GM18520 (cell line): ENCODE measurements around the gene SP2.
"Not testable (repeated sequence)": the region's sequence is repeated elsewhere in the genome, so short reads cannot be mapped to it uniquely, and the experiment has no call there.

Source experiments
- ATAC-seq: cut with Tn5 transposase; IDR thresholded peaks from one replicate; pipeline ENCODE4 v1.9.1; 2021; ENCODE audit not compliant: unreplicated experiment

SP2 gene

GRCh38 chr17:47918006-47918405 lies 22.0 kb downstream of the SP2 start:
- ATAC-seq: no peak

- ATAC-seq: no peak
Observed at GRCh38 chr17:47918991-47919390, 23.0 kb downstream of the SP2 start.

- not testable (repeated sequence) for ATAC-seq
Observed at GRCh38 chr17:47919889-47920288, 23.9 kb downstream of the SP2 start.

DNA sequence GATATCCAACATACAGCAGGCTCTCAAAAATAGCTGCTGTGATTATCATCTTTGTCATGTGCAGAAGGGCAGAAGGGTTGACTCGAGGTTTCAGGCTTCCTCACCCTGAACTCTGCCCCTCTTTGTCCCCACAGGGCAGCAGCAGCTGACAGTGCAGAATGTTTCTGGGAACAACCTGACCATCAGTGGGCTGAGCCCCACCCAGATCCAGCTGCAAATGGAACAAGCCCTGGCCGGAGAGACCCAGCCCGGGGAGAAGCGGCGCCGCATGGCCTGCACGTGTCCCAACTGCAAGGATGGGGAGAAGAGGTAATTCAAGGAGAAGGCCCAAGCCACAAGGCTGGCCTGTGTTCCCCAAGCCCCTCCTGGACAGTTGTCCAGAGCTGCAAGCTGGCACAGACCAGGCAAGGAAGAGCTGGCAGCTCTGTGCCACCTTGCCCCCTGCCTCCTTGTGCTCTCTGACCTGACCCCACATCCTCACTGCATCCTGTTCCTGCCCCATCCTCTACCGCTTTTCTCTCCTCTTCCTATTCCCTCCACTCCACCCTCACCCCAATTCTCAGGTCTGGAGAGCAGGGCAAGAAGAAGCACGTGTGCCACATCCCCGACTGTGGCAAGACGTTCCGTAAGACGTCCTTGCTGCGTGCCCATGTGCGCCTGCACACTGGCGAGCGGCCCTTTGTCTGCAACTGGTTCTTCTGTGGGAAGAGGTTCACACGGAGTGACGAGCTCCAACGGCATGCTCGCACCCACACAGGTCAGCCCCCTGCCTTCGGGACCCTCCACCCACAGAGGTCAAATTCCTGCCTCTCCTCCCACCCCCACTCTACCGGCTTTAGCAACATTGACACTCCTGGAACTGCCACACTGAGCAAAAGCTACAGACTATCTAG lies 29.0 kb downstream of the SP2 start:
- ATAC-seq: no peak

- no peak for ATAC-seq
Observed at GRCh38 chr17:47925678-47925988, 29.6 kb downstream of the SP2 start.

- ATAC-seq: no peak
Observed at GRCh38 chr17:47927821-47928400, 31.9 kb downstream of the SP2 start.

- ATAC-seq: no peak
Observed at GRCh38 chr17:47928415-47928814, 32.4 kb downstream of the SP2 start.

DNA sequence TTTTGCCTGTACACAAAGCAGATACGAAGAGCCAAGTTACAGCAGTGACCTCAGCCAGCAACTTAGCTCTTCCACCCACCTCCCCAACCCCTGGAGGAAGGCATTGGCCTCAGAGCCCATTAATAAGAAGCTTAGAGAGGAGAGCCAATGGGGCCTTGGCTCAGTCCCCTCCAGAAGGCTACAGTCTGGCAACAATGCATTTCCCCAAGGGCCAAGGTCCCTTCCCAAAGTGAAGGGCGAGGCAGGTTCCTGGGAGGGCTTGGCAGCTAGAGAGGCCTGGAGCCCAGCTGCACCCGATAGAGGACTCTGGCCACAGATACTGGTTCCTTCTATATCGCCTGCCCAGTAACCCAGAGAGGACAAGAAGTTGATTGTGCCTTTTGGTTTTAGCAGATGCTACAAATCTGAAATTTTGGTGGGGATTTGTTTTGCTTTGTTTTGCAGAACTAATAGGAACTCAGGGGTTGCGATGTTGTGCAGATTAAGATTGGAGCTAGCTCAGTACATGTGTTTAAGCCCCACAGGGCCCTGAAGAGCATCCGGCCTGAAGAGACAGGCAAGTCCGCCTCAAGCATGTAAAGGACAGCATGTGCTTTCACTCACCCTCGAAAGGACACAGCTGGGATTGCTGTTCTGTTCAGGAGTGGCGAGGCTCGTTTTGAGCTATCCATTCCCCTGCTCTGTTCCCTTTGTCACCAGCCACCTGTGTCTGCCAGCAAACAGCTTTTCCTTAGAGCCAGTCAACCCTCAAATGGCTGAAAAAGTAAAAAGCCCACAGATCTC lies 33.4 kb downstream of the SP2 start:
- no peak for ATAC-seq

- no peak for ATAC-seq
Observed at GRCh38 chr17:47931848-47932247, 35.8 kb downstream of the SP2 start.

GRCh38 chr17:47934856-47935255 lies 38.8 kb downstream of the SP2 start:
- no peak for ATAC-seq

- ATAC-seq: not testable (repeated sequence)
Observed at GRCh38 chr17:47935468-47935867, 39.4 kb downstream of the SP2 start.

DNA sequence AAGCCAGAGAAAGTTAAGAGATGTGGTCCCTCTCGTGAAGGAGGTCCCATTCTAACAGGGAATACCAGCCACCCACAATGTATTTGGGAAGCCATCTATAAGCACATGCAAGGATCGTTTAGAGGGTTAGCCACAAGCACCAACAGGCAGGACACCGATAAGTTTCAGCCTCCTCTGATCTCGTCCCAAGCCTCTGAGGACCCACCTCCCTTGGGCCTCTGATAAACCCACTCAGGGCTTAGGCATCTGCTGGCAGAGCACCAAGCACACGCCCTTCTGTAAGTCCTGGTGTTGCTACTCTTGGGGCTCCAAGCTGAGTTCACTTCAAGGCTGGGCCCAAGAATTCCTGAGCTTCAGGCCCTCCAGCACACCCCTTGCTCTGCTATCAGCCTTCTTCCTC lies 39.9 kb downstream of the SP2 start:
- ATAC-seq: no peak

DNA sequence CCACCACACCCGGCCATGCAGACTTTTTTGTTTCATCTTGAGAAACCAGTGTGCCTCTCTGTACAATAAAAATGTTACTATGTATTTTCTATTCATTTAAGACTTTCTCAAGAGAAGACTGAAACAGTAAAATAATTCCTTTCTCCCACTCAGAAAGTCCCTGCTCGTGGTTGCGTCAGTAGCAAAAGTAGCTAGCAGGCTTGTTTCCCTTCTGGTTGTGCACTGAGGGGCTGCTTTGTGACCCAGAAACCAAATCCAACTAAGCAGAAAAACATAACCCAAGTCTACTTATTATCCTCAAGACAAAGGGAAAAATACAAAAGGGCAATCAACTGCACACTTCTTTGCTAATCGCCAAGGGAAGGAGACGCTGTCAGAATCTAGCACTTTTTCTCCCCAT lies 41.9 kb downstream of the SP2 start:
- ATAC-seq: no peak

- peak; percentile 95 for ATAC-seq
Observed at GRCh38 chr17:47941246-47942095, 45.4 kb downstream of the SP2 start, which contains the start of gene PNPO. Gene PNPO, plus strand, starts transcription at chr17:47941571. Its CDS starts 105 bp downstream, at chr17:47941676.

DNA sequence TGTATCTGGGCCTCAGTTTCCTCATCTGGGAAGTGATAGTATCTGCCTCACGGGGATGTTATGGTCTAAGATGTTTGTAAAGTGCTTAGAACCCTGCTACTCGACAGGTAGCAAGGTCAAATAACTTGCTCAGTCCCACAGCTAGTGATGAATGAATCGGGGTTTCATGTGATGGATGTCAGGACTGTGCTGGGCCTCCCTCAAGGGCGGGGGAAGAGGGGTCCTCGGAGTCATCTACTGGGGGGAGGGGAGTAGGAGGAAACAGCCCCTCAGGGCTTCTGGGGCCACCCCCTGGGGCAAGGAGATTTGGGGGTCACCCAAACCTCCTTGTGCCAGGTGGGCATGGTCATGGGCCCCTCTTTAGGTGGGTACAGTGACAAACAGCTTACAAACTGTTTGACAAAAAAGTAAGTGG lies 46.1 kb downstream of the SP2 start:
- ATAC-seq: no peak

DNA sequence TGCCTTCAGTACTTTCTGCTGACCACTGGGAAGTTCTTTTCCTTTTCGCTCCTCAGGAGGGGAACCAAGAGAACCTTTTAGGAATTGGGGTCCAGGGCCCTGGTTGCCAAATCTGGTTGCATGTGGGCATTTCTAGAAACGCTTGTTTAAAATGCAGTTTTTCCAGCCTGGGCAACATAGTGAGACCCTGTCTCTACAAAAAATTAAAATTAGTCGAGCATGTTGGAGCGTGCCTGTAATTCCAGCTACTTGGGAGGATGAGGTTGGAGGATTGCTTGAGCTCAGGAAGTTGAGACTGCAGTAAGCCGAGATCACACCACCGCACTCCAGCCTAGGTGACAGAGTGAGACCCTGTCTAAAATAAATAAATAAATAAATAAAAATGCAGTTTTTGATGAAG lies 46.5 kb downstream of the SP2 start:
- no peak for ATAC-seq

- ATAC-seq: no peak
Observed at GRCh38 chr17:47945080-47945479, 49.0 kb downstream of the SP2 start.

GRCh38 chr17:47945529-47946508 lies 49.8 kb downstream of the SP2 start:
- ATAC-seq: no peak

DNA sequence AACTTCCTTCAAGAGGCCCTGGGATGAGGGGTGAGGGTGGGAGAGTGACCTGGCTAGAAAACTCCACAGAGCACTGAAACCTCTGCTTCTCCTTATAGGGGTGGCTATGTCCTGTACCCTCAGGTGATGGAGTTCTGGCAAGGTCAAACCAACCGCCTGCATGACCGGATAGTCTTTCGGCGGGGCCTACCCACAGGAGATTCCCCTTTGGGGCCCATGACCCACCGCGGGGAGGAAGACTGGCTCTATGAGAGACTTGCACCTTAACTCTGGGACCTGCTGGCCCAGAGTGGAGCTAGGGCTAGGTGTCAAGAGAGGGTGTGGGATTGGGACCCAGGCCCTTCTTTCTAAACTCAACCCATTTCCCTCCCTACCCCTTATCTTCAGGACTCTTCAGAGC lies 50.5 kb downstream of the SP2 start:
- ATAC-seq: no peak

- ATAC-seq: peak; percentile 63
Observed at GRCh38 chr17:47946929-47947397, 50.9 kb downstream of the SP2 start.
